HPDE6-E6E7 (cell line): Measurements from ENCODE around the gene AUNIP.

Source experiments
- DNase-seq: peaks from one replicate; pipeline ENCODE4 v3.0.0; 2011; ENCODE audit warnings: missing footprints; ENCODE audit errors: extremely low spot score

The AUNIP gene

GRCh38 chr1:25809283-25809926 lies 49.9 kb downstream of the AUNIP start:
- DNase-seq = no peak

- no peak for DNase-seq
Measured at GRCh38 chr1:25808481-25809244, 50.6 kb downstream of the AUNIP start.

GRCh38 chr1:25807480-25808390 lies 51.5 kb downstream of the AUNIP start:
- DNase-seq = no peak

DNA sequence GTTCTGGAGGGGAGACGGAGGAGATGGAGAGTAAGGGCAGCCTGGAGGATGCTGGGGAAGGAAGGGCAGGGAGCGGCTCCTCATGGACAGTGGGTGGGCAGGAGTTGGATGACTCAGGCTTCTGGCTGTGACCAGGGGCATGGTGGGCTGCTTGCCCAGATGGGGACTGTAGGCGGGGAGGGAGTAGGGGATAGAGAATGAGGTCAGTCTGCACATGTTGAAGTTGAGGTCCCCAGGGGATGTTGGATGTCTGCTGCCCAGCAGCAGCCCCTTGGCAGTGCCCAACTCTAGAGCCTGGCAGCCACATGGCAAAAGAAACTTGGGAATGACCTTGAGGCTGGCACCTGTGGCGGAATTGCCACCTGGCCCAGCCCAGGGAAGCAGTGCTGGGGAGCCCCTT lies 52.8 kb downstream of the AUNIP start:
- no peak for DNase-seq

- DNase-seq = no peak
Measured at GRCh38 chr1:25805863-25806225, 53.4 kb downstream of the AUNIP start.

DNA sequence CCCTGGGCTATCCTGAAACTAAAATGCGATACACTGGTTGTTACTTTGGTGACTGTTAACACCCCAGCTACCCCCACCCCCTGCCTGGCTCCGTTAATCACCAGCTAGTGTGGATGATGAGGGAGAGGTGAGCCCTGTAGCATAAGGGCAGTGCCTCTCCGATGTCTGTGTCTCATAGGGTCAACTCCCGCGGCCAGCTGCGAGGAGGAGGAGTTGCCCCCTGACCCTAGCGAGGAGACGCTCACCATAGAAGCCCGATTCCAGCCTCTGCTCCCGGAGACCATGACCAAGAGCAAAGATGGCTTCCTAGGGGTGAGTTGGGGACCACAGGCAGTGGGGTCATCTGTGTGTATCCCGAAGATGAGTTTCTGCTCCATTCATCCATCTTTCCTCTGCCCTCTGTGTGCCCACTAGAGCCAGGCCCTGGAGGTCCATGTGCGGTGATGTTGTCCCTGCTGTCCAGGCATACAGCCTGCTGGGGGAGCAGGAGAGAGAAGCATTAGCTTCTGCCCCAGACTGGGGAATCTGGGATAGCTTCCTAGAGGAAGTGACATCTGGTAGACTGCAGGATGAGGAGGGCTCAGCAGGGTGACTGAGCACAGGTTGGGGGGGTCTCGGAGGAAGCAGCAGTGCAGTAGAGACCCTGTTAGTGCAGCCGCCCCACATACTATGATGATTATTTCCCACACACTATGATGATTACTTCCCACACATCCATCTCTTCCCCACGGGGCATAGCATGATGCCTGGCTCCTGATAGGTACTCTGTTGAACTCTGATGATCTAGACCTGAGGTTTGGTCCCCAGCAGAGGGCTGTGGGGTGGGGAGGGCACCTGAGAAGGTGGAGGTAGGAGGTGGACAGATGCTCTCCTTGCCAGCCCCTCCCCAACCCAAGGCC lies 54.0 kb downstream of the AUNIP start:
- DNase-seq = no peak

DNA sequence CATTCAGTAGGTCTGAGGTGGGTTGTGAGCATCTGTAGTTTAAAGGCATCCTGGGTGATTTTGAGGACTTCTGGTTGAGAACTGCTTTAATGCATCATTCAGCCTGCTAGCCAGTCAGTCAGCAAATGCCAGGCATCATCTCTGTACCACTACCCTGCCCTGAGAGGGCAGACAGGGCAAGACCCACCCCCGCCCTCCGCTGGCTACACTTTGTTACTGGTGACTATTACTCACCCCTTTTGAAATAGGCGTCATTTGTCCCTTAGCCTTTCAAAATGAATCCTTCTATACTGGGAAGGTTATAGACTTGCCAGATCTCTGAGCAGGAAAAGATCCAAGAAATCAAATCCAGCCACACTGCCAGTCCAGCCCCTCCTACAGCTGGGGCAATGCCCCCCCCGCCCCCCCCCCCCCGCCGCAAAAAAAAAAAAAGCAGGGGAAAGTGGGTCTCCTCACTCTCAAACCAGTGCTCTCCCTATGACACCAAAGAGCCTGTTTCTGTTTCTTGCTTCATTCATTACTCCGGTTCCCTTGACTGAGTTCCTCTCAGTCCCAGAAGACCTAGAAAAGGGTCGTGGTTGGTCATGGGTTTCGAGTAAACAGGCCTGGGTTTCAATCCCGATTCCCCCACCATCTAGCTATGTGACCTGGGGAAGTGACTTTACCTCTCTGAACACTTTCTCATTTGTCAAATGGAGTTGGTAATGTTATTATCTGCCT lies 54.9 kb downstream of the AUNIP start:
- DNase-seq = no peak

- DNase-seq = no peak
Measured at GRCh38 chr1:25803368-25803767, 55.9 kb downstream of the AUNIP start.

DNA sequence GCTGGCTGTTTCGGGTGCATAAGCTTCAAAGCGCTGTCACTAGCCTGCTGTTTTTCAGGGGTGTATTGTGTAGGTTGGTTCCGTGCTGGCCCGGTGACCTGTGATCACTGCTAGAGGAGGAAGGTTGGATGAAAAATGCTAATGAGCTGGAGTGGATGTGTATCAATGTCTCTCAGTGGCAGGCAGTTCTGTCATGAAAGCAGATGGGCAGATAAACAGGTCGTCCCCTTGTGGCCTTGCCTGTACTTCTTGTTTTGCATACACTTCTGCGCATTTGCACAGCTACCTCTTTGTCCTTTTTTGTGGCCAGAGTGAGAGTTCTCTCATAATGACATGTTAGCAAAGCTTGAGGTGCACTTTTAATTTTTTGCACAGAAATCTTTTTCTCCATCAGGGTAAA lies 56.3 kb downstream of the AUNIP start:
- no peak for DNase-seq

DNA sequence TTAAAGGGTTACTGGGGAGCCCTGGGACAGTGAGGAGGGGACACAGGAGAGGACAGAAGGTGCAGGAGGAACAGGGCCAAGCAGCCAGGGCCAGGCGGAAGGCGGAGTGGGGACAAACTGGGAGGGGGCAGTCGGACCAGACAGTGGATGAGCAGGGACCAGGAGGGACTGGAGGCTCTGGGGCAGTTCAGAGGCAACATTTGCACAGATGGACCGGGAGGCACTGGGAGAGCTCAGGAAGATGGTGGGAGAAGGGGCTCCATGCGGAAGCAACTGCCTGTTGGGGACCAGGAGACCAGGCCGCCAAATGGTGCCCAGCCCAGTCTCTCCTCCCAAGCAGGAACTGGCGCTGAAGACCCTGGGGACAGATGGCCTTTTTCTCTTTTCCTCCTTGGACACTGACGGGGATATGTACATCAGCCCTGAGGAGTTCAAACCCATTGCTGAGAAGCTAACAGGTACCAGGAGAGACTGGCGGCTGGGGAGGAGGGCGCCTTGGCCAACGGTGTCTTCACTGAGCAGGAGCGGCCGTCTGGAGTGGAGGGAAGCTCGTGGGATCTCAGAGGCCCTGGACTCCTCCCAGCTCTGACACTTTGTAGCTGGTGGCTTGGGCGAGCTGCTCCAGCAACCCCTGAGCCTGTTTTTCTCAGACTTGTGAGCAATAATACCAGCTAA lies 58.4 kb downstream of the AUNIP start:
- no peak for DNase-seq

DNA sequence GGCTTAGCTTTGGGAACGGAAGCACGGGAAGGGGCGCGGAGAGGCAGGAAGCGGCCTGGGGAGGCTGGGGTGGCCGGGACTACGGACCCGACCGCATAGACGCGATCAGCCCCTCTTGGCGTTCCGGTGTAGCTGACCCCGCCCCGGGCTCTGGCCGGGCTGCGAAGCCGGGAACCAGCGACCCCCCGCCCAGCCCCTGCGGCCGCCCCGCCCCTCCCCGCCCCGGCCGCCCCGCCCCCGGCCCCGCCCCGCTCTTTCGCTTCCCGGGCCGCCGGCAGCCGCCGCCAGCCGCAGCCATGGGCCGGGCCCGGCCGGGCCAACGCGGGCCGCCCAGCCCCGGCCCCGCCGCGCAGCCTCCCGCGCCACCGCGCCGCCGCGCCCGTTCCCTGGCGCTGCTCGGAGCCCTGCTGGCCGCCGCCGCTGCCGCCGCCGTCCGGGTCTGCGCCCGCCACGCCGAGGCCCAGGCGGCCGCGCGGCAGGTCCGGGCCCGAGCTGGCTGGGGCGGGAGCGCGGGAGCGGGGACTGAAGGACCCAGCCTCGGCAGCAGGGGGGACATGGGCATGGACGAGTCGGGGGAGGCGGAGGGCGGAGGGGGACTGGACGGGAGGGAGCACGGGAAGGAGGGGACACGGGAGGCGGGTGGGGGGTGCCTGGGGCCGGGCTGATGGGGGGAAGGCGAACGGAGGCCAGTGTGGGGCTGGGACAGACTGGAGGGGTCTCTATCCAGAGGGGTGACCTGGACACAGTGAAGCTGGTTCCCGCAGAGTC lies 59.1 kb downstream of the AUNIP start, which contains the start of gene SELENON:
Gene SELENON, plus strand, starts transcription at position 259 of the 768 bp plus-strand sequence. Its CDS starts 38 bp downstream, at position 297.
- peak; percentile 60 for DNase-seq

- no peak for DNase-seq
Measured at GRCh38 chr1:25799352-25799934, 59.8 kb downstream of the AUNIP start.

GRCh38 chr1:25798666-25799351 lies 60.4 kb downstream of the AUNIP start:
- DNase-seq = no peak

- peak; percentile 50 for DNase-seq
Measured at GRCh38 chr1:25797939-25798338, 61.3 kb downstream of the AUNIP start.

GRCh38 chr1:25796811-25797458 lies 62.3 kb downstream of the AUNIP start:
- DNase-seq = peak; percentile 64

- DNase-seq = no peak
Measured at GRCh38 chr1:25795946-25796810, 63.1 kb downstream of the AUNIP start.

DNA sequence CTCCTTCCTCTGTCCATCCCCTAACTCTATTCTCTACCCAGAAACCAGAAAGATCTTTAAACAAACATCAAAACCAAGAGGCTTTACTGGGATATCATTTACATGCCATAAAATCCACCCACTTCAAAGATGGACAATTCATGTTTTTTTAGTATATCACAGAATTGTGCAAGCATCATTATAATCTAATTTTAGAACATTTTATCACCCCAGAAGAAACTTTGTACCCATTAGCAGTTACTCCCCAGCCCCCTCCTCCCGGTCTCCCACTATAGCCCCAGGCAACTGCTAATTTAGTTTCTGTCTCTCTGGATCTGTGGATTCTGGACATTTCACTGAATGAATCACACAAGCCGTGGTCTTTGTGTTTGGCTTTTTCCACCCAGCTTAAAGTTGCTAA lies 64.0 kb downstream of the AUNIP start:
- DNase-seq = no peak
